Endodermal cell (in vitro differentiated cells): ENCODE measurements around the gene GRHL3. TPM values are rescaled to one million over a fixed set of nuclear protein-coding genes. Genes with fewer than 3 reads are reported as not detected.

Experiments used
- DNase-seq: peaks from one replicate; pipeline ENCODE4 v3.0.0-alpha.2; 2017
- H3K27ac ChIP-seq: 2 replicates; pipeline ENCODE4 v1.5.1; 2013; ENCODE audit warnings: mild to moderate bottlenecking, low read depth, low read length, moderate library complexity
- H3K27me3 ChIP-seq: 2 replicates; pipeline ENCODE4 v1.6.1; 2013; ENCODE audit warnings: mild to moderate bottlenecking, low read length, moderate library complexity; ENCODE audit not compliant: insufficient read depth, control insufficient read depth, poor library complexity, severe bottlenecking
- H3K36me3 ChIP-seq: 2 replicates; pipeline ENCODE4 v1.7.0; 2013; ENCODE audit warnings: mild to moderate bottlenecking, low read length, moderate library complexity; ENCODE audit not compliant: control insufficient read depth, insufficient read depth
- H3K4me1 ChIP-seq: one replicate; pipeline ENCODE4 v1.7.0; 2013; ENCODE audit warnings: low read length; ENCODE audit not compliant: control insufficient read depth, insufficient read depth
- H3K4me3 ChIP-seq: 2 replicates; pipeline ENCODE4 v1.5.1; 2013; ENCODE audit warnings: mild to moderate bottlenecking, low read length, moderate library complexity
- H3K9ac ChIP-seq: 2 replicates; pipeline ENCODE4 v1.6.1; 2013; ENCODE audit warnings: mild to moderate bottlenecking, low read length, moderate library complexity; ENCODE audit not compliant: poor library complexity, severe bottlenecking; ENCODE audit errors: extremely low read depth
- H3K9me3 ChIP-seq: 2 replicates; pipeline ENCODE4 v1.6.1; 2013; ENCODE audit warnings: mild to moderate bottlenecking, low read length, moderate library complexity; ENCODE audit not compliant: control insufficient read depth
- H3K27ac Mint-ChIP-seq: 2 replicates; pipeline ENCODE4 v1.8.0; 2020; ENCODE audit warnings: mixed read lengths
- H3K27me3 Mint-ChIP-seq: 2 replicates; pipeline ENCODE4 v1.8.0; 2021; ENCODE audit warnings: mild to moderate bottlenecking, mixed read lengths; ENCODE audit not compliant: insufficient read depth
- H3K36me3 Mint-ChIP-seq: 2 replicates; pipeline ENCODE4 v1.8.0; 2020; ENCODE audit warnings: low read depth, mixed read lengths
- H3K4me1 Mint-ChIP-seq: 2 replicates; pipeline ENCODE4 v1.8.0; 2020; ENCODE audit warnings: mixed read lengths
- H3K4me3 Mint-ChIP-seq: 2 replicates; pipeline ENCODE4 v1.8.0; 2020; ENCODE audit warnings: mild to moderate bottlenecking, moderate library complexity, mixed read lengths
- H3K9me3 Mint-ChIP-seq: 2 replicates; pipeline ENCODE4 v1.8.0; 2020; ENCODE audit warnings: mild to moderate bottlenecking, mixed read lengths
- CTCF ChIP-seq: fragments of 200-600 bp; sonication (generic); conservative IDR thresholded peaks from 2 replicates; pipeline ENCODE4 v1.5.0; 2021; ENCODE audit warnings: antibody characterized with exemption, mild to moderate bottlenecking
- WGBS, 2 experiments: methylation state at CpG; one replicate each; pipeline versions ENCODE4 v1.1.5 to v1.1.7; 2013; ENCODE audit warnings: missing lambda C conversion rate in 2 of 2, mixed read lengths in 1 of 2; ENCODE audit not compliant: insufficient coverage in 1 of 2, insufficient read length in 1 of 2; 5-methylcytosine and 5-hydroxymethylcytosine counted together
- total RNA-seq, 2 donors: library from RNA; stranded (reverse); fragmentation: NEBNext Ultra II Directional in 1 of 2; extraction: Animal tissue kit (Norgen Biotek cat#: 25700) in 1 of 2; gene quantifications; 2 replicates in 1 of 2; 3 replicates in 1 of 2; pipeline ENCODE4 v1.2.1, GENCODE V29; 2021

GRHL3 gene
- total RNA-seq, 2 donors from 2014 or later = 1.8 to 2.5 TPM

- Mint-ChIP-seq H3K4me1 (peaks cover 28% of the 10 kb centered on the region), H3K9me3 (no peaks in the 10 kb centered on the region), H3K36me3 (no peaks in the 10 kb centered on the region), H3K27me3 (peaks cover 16% of the 10 kb centered on the region), H3K27ac (no peak overlapping the region), H3K4me3 (no peak overlapping the region)
- no peak overlapping the region for H3K4me3 ChIP-seq
- H3K27me3 ChIP-seq = peaks cover 14% of the 10 kb centered on the region
- no peak overlapping the region for H3K27ac ChIP-seq
- WGBS, 2 experiments = 87 to 92% methylated on average over 4 to 6 of the region's 6 CpGs
- no peak overlapping the region for H3K9ac ChIP-seq
- no peak for DNase-seq
- no peak for TF ChIP-seq CTCF
- H3K36me3 ChIP-seq = no peaks in the 10 kb centered on the region
- no peaks in the 10 kb centered on the region for H3K9me3 ChIP-seq
- peaks cover 3% of the 10 kb centered on the region for H3K4me1 ChIP-seq
Measured at GRCh38 chr1:24315391-24315790, 3.8 kb upstream of the GRHL3 start.

- Histone ChIP-seq H3K27ac (no peak overlapping the region), H3K36me3 (no peaks in the 10 kb centered on the region), H3K4me3 (no peak overlapping the region), H3K9ac (no peak overlapping the region), H3K27me3 (peaks cover 26% of the 10 kb centered on the region), H3K9me3 (no peaks in the 10 kb centered on the region), H3K4me1 (peaks cover 3% of the 10 kb centered on the region)
- Mint-ChIP-seq H3K4me3 (no peak overlapping the region), H3K27me3 (peaks cover 28% of the 10 kb centered on the region), H3K9me3 (no peaks in the 10 kb centered on the region), H3K27ac (no peak overlapping the region), H3K4me1 (peaks cover 40% of the 10 kb centered on the region), H3K36me3 (no peaks in the 10 kb centered on the region)
- no peak for DNase-seq
- whole genome bisulfite sequencing, 2 experiments = 84 to 93% methylated on average over 2 to 3 of the region's 3 CpGs
- peak; percentile 33 for TF ChIP-seq CTCF
Measured at GRCh38 chr1:24316645-24317044, 2.5 kb upstream of the GRHL3 start.

GRCh38 chr1:24317081-24317480, 2.1 kb upstream of the GRHL3 start:
- no peak for DNase-seq
- no peak overlapping the region for H3K27ac ChIP-seq
- no peaks in the 10 kb centered on the region for H3K9me3 ChIP-seq
- no peak for TF ChIP-seq CTCF
- H3K27ac Mint-ChIP-seq = no peak overlapping the region
- H3K9me3 Mint-ChIP-seq = no peaks in the 10 kb centered on the region
- no peak overlapping the region for H3K4me3 Mint-ChIP-seq
- H3K4me3 ChIP-seq = no peak overlapping the region
- peaks cover 40% of the 10 kb centered on the region for H3K4me1 Mint-ChIP-seq
- H3K36me3 Mint-ChIP-seq = no peaks in the 10 kb centered on the region
- no peak overlapping the region for H3K9ac ChIP-seq
- H3K27me3 ChIP-seq = peaks cover 26% of the 10 kb centered on the region
- 85 to 88% methylated on average over 5 to 6 of the region's 6 CpGs for WGBS, 2 experiments
- H3K4me1 ChIP-seq = peaks cover 3% of the 10 kb centered on the region
- no peaks in the 10 kb centered on the region for H3K36me3 ChIP-seq
- peaks cover 29% of the 10 kb centered on the region for H3K27me3 Mint-ChIP-seq
